Cardiac muscle cell (in vitro differentiated cells and primary cell): ENCODE measurements around the gene FABP1. TPM values are rescaled to one million over a fixed set of nuclear protein-coding genes. Genes with fewer than 3 reads are reported as not detected.

Experiments used
- DNase-seq, 2 donors: peaks; one replicate each; pipeline versions ENCODE4 v3.0.0 to v3.0.0-alpha.2; 2010 to 2017; ENCODE audit warnings: low read depth in 1 of 2, low spot score in 1 of 2
- H3K27ac ChIP-seq: fragments of 200-600 bp; sonication (generic); 2 replicates; pipeline ENCODE4 v1.5.1; 2016
- H3K27me3 ChIP-seq: fragments of 200-600 bp; sonication (generic); 2 replicates; pipeline ENCODE4 v1.6.0; 2016; ENCODE audit warnings: control low read depth
- H3K36me3 ChIP-seq: fragments of 200-600 bp; sonication (generic); 2 replicates; pipeline ENCODE4 v1.5.1; 2016; ENCODE audit warnings: control low read depth
- H3K4me1 ChIP-seq: fragments of 200-600 bp; sonication (generic); 2 replicates; pipeline ENCODE4 v1.8.1; 2017; ENCODE audit warnings: low read depth, mild to moderate bottlenecking, mixed run types
- H3K4me3 ChIP-seq: fragments of 200-600 bp; sonication (generic); 2 replicates; pipeline ENCODE4 v1.5.1; 2016; ENCODE audit warnings: mild to moderate bottlenecking
- H3K9me3 ChIP-seq: fragments of 200-600 bp; sonication (generic); 2 replicates; pipeline ENCODE4 v1.5.1; 2017; ENCODE audit warnings: low read depth, mild to moderate bottlenecking, control low read depth
- polyA plus RNA-seq: library from polyadenylated mRNA; unstranded; fragments of >200 nt; fragmentation: Nextera tagmentation; extraction: Ambion mirVana; gene quantifications from 2 replicates; pipeline ENCODE4 v1.2.1, GENCODE V29; 2016
- total RNA-seq: library from RNA; depleted of rRNA; stranded (reverse); fragments of >200 nt; gene quantifications from 2 replicates; pipeline ENCODE4 v1.2.3, GENCODE V29; 2016
- TF ChIP-seq, protein P1 (sequence below): IDR thresholded peaks from 2 replicates; pipeline ENCODE4 v1.5.1; 2012; ENCODE audit warnings: low read depth, mild to moderate bottlenecking, low read length

The FABP1 gene
- total and polyA plus RNA-seq, 2 experiments from 2014 or later, result 0.45 TPM; not detected in 1

DNA sequence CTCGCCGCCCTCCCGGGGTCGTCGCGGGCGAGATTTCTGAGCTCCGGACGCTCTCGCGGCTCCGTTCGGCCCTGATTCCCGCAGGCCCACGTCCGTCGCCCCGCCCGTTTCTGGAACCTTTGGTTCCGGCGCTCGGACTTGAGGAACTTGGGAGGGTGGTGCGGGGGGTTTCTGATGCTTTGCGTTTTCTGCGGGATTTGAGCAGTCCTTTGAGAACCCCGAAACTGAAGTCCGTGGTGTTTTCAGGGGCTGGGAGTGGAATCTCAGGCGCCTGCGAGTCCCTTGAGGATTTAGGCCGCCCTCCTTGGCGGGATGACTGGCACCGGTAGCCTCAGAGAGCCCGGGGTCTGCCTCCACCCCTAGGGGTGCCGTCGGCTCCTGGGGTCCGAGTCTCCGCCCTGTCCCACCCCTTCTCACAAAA lies 42.6 kb upstream of the FABP1 start:
- no peak overlapping the region for H3K27ac ChIP-seq
- H3K36me3 ChIP-seq, result no peaks in the 10 kb centered on the region
- H3K4me1 ChIP-seq, result no peaks in the 10 kb centered on the region
- TF ChIP-seq, protein P1, sequence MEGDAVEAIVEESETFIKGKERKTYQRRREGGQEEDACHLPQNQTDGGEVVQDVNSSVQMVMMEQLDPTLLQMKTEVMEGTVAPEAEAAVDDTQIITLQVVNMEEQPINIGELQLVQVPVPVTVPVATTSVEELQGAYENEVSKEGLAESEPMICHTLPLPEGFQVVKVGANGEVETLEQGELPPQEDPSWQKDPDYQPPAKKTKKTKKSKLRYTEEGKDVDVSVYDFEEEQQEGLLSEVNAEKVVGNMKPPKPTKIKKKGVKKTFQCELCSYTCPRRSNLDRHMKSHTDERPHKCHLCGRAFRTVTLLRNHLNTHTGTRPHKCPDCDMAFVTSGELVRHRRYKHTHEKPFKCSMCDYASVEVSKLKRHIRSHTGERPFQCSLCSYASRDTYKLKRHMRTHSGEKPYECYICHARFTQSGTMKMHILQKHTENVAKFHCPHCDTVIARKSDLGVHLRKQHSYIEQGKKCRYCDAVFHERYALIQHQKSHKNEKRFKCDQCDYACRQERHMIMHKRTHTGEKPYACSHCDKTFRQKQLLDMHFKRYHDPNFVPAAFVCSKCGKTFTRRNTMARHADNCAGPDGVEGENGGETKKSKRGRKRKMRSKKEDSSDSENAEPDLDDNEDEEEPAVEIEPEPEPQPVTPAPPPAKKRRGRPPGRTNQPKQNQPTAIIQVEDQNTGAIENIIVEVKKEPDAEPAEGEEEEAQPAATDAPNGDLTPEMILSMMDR, result no peak
- DNase-seq, result peak in 1 of 2 donors; percentile 54
- peak overlapping the region; percentile 35 for H3K4me3 ChIP-seq
- no peaks in the 10 kb centered on the region for H3K9me3 ChIP-seq
- no peaks in the 10 kb centered on the region for H3K27me3 ChIP-seq

DNA sequence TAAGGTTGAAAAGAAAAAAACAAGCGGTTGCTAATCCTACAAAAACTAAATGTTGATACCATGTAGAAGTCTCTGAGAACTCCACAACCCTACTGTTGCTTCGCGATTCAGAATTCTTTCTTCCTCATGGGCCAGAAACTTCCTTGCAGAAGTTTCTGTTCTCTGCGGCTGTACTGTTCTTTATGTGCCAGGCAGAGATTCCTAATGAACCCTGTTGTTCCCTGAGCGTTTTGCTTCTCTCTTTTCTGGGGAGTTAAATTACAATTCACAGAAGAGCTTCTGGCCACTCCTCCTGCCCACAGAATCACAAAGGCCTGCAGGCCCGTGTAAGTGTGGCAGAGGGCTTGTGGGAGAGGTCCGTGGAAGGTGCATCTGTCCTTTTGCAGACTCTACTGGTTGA lies 40.5 kb upstream of the FABP1 start:
- no peaks in the 10 kb centered on the region for H3K27me3 ChIP-seq
- no peaks in the 10 kb centered on the region for H3K9me3 ChIP-seq
- no peaks in the 10 kb centered on the region for H3K36me3 ChIP-seq
- H3K4me3 ChIP-seq, result no peak overlapping the region
- H3K27ac ChIP-seq, result no peak overlapping the region
- TF ChIP-seq, protein P1, result no peak
- H3K4me1 ChIP-seq, result no peaks in the 10 kb centered on the region
- no peak for DNase-seq

DNA sequence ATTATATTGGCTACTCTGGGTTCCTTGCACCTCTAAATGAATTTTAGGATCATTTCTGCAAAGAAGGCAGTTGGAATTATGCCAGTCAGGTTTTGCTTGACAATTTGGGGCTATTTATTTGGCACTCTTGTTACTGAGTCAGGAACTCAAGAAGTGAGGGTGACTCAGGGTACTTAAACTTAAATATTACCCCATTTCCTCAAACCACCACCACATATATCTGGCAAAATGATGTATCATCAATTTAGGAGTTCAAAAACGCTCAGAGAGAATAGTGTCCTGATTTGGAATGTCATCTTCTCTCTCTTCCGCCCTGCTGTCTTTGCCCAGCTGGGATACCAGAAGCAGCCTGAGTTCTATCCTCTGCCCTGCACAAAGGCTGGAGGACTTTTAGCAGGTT lies 39.9 kb upstream of the FABP1 start:
- H3K9me3 ChIP-seq, result no peaks in the 10 kb centered on the region
- no peak overlapping the region for H3K4me3 ChIP-seq
- TF ChIP-seq, protein P1, result no peak
- no peaks in the 10 kb centered on the region for H3K27me3 ChIP-seq
- H3K27ac ChIP-seq, result no peak overlapping the region
- no peaks in the 10 kb centered on the region for H3K36me3 ChIP-seq
- H3K4me1 ChIP-seq, result no peaks in the 10 kb centered on the region
- no peak for DNase-seq

DNA sequence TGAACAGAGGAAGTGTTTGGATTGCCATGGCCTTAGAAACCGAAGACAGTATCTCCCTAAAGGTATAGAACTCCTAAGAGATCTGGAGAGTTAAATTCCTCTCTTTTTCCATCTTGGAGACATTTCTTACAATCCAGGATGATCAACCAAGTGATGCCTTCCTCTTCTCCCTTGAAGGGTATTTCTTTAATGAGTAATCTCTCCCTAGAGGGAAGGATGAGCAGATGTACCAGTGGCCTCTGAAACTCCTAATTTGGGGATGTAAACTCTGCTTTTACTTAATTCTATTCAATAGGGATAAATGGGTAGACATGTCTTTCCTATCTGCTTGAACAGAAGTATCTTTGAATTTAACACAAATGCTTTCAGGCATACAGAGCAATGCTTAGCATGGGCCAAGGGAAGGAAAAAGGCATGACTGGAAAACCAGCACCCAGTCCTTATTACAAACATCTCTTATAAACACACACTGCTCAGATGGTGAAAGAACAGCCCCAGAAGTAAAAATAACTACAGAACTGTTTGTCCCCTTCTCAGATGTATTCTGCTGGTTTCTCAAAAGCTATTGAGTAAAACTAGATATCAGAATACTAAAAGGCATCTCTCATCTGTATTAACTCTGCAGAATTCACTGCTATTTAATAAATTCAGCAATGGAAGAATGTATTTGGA lies 37.6 kb upstream of the FABP1 start:
- no peak for DNase-seq
- Histone ChIP-seq H3K4me3 (no peak overlapping the region), H3K9me3 (no peaks in the 10 kb centered on the region), H3K4me1 (no peaks in the 10 kb centered on the region), H3K27ac (no peak overlapping the region), H3K36me3 (no peaks in the 10 kb centered on the region), H3K27me3 (no peaks in the 10 kb centered on the region)
- TF ChIP-seq, protein P1, result no peak

DNA sequence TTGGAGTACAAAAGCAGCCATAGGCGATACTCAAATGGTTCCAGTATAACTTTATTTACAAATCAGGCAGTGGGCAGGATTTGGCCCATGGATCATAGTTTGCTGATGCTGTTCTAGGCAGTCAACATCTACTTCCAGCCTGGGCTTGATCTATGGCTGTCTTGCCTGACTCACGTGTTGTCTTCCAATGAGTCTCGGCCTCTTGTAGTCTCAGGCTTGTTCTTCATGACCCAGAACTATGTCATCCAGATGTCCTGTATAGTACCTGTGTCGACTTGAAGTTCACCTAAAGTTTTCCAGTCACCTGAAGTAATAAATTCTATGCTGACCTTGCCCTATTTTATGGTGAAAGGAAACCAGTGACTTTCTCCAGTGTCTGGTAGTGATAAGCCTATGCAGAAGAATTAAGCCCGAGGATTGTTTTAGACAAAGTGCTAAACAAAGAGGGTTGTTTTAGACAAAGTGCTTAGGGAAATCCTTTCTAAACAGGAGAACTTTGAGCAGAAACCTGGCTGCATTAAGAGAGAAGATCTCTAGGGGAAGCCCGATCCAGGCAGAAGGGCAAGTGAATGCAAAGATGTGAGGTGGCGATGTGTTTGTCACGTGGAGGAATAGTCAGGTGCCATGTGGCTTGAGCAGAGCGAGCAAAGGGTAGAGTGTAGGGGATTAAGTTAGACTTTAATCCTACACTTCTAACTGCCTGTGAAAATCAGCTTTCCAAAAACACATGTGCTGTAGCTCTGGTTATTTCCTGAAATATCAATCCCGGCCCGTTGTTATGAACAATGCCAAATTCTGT lies 33.8 kb upstream of the FABP1 start:
- Histone ChIP-seq H3K27ac (no peak overlapping the region), H3K9me3 (no peaks in the 10 kb centered on the region), H3K27me3 (no peaks in the 10 kb centered on the region), H3K4me1 (no peaks in the 10 kb centered on the region), H3K4me3 (no peak overlapping the region), H3K36me3 (no peaks in the 10 kb centered on the region)
- no peak for DNase-seq
- TF ChIP-seq, protein P1, result no peak
